HG02571 (cell line): ENCODE measurements around the gene CHPF.

ENCODE experiments used
- ATAC-seq: cut with Tn5 transposase; IDR thresholded peaks from one replicate; pipeline ENCODE4 v1.9.1; 2021; ENCODE audit warnings: mild to moderate bottlenecking, moderate library complexity; ENCODE audit not compliant: unreplicated experiment

CHPF gene

DNA sequence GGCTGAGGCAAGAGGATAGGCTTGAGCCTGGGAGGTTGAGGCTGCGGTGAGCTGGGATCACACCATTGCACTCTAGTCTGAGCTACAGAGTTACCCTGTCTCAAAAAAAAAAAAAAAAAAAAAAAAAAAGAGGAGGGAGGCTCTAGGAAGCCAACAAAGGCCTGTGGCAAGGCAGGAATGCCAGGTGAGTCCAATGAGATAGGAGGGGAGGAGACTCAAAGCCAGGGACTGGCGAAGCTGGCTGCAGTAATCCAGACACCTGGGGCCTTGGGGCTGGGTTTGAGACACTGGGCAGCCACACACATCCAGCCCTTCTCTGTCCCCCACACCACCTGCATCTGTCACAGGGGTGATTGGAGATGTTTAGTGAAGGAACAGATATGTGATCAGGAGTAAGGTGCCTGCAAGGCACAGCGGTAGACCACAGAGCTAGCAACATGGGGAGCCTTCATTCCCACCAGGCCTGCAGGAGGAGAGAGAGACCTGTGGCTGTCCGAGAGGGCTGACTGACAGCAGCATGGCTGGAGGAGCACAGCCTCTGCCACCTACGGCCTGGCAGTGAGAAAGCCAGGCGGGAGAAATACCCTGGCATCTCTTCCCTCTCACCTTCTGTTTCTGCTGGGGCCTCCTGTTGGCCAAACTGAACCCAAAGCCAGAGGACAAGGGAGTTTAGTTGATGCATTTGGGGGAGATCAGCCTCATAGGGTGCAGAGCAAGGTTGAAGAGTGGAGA is 9.5 kb downstream of the CHPF start:
- ATAC-seq = no peak

DNA sequence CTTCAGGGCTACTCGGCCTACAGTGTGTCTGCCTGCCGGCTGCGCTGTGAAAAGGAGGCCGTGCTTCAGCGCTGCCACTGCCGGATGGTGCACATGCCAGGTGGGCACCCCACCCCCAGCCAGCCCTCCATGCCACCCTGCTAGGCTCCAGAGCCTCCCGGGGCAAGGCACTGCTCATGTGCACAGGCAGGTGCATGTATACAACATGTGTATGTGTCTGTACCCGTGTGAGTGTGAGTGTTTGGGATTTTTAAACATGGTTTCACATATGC is 11.3 kb downstream of the CHPF start:
- ATAC-seq = no peak

DNA sequence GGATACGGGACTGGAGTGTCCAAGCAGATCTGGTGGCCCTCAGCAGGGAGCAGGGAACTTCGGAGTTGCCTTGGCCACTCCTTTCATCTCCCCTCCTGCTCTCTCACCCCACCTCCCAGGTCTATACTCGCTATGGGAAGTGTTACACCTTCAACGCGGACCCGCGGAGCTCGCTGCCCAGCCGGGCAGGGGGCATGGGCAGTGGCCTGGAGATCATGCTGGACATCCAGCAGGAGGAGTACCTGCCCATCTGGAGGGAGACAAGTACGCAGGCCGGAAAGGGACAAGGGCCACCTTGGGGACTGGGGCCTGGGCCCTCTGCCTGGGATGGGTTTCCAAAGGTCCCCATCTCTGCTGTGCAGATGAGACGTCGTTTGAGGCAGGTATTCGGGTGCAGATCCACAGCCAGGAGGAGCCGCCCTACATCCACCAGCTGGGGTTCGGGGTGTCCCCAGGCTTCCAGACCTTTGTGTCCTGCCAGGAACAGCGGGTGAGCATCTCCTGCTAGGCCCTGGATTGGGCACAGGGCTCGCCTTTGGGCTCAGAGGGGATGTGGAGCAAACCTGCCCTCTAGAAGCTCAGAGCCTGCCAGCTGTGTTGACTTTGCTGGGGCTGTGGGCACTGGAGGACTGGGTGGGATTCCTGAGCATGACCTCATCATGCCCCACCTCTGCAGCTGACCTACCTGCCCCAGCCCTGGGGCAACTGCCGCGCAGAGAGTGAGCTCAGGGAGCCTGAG is 11.8 kb downstream of the CHPF start:
- no peak for ATAC-seq

DNA sequence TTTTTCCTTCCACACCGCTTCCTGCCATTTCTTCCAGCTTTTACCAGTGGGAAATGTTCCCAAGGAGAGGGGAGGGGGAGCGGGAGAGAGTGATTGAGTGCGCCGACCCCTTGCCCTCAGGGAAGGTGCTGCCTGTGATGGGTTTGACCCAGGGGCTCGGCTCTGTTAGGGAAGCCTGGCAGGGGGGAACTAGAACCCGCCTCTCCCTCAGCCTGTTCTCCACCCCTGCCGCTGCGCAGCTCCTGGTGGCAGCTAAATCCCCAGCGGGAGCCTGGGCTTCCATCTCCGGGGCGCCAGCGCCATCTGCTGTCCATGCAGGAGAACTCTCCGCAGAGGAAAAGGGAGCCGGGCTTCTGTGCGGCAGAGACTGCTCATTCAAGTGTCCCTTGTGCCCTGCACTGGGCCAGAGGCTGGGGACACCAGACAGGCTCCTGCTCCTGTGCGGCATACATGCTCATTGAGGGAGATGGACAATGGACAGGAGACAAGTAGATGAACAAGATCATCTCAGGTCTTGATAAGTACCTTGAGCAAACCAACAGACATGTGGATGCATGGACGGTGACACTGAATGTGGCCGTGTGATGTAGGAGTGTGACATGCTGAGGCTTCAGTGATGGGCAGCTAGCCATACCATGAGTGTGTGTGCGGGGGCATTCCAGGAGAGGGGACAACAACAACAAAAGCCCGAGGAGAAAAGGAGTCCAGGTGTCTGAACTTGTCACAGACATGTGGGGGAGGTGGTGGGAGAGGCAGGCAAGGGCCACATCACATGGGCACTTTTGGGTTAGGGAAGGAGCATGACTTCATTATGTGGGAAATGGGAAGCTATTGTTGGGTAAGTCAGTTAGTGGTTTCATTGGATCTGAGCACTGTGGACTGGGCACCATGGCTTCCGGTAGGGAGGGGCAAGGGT is 13.3 kb downstream of the CHPF start:
- ATAC-seq = peak; percentile 68

DNA sequence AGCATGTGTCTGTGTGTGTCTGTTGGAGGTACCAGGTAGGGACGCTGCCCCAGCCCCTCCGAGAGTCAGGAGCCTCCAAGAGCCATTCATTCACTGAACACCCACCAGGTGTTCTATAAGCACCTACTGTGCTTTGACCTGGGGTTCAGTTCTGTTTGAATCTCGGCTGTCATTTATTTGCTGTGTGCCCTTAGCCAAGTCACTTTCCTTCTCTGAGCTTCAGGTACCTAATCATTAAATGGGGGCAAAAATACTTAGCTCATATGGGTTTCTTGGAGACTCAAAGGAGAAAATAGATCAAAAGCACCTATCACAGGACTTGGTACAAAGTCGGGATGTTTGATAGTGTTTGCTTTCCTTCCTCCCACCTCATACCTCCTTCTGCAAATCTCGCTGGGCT is 16.1 kb downstream of the CHPF start:
- no peak for ATAC-seq

DNA sequence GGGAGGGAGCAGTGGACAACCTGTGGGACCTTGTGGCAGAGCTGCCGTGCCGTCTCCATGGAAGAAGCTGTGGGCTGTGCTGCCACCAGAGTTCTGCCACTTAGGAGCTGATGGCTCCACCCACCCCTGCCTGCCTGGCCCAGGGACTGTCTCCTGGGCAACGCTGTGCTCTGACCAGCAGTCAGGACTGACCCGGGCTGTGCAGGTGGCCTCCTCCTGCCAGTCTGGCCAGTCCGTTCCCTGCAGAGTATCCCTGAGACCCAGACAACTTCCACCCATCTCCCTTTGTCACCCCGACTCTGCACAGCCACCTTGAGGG is 16.6 kb downstream of the CHPF start:
- no peak for ATAC-seq

DNA sequence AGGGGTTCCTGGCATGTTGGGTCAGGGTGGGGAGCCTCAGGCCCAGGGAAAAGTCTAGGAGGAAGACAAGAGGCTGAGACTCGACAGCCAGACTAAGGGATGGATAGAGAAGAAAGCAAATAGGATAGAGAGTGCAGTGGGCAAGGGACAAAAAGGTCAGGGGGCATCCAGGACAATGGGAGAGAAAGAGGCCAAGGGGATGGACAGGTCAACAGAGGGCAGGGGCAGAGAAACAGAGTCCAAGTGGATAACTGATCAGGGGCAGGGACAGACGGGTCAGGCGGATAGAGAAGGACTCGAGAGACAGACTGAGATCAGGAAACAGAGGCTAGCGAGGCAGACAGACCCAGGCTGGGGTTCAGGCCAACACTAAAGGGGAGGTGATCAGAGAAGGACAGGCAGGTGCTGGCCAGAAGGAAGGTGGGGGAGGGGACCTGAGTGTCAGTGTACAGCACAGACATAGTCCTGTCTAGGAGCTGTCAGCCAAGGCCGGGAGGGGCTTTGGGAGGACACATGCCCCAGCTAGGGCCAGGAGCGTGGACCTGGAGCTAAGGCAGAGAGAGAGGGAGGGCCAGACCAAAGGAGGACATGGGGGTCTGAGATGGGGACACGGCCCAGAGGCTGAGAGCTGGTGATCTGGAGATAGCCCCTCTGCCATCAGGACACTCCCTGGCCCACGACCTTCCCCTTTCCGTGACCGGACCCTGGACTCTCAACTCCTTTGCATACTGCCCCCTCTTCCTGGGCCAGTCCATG is 17.1 kb downstream of the CHPF start:
- no peak for ATAC-seq

DNA sequence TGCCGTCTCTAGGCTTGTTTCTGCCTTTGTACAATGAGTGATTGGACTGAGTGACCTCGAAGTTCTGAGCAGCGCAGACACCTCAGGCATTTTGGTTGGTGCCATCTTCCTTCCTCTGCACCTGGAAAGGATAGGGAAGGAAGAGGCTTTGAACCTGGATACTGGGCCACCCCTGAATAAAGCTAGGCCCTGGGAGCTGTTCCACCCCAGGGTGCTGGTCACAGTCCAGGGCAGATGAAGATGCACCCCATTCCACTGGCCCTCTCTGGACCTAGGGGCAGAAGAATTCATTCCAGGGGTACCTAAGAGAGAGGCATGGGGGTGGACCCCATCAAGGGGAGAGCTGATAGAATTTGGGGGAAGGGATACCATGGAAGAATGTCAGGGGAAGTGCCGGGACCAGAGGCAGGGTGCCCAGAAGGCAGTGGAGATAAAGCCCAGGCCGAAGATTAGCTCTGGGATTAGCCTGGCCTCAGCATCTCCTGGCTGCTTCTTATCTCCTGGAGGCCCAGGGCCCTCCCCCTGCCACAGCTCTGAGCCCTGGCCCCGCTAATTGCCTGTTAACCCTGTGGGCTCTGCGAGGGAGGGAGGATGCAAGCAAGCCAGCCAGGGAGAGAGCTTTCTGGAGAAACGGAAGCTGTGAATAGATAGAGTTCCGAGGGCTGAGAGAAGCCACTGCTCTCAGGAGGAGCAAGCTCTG is 17.9 kb downstream of the CHPF start:
- no peak for ATAC-seq

DNA sequence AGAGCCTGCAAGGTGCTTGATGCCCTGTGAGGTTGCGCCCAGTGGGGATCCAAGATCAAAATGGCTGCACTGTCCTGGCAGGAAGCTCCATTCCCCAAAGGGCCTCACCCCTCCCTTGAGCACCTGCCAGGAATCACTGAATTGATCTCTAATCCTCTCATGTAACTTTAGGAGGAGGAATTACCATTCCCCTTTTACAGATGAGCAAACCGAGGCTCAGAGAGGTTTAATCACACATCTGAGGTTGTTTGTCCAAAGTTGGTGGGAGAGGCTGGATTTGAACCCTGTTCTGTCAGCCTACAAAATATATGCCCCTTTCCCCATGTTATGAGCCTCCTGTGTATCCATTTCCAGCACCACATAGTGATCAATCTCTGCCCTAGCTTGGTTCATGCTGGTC is 18.8 kb downstream of the CHPF start:
- ATAC-seq = no peak

DNA sequence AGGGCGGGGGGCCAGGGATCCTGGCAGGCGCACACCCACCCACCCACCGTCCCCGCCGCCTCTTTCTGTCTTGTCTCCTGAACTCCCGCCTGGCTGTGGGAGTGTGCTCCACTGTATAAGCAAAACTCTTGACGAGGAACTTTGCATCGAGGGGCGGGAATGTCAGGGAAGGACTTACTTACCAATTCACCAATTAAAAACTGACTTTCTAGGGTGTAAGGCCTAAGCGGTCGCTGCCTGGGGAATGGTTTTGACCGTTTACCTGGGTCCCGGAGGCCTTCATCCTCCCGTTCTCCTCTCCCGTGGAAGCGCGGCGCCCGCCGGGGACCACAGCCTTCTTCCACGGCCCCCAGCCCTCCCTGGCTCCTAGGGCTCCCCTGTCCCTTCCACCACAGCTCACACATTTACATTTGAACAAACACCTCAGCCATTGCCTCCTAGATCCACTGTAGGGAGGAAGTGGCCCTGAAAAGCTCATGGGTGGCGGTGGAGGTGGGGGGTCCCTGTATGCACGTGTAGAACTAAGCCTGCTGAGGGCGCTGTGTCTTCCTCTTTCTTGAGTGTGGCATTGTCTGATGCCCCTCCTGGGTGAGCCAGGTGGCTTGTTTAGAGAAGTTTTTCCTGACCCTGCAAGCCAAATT is 20.5 kb downstream of the CHPF start:
- ATAC-seq = no peak

DNA sequence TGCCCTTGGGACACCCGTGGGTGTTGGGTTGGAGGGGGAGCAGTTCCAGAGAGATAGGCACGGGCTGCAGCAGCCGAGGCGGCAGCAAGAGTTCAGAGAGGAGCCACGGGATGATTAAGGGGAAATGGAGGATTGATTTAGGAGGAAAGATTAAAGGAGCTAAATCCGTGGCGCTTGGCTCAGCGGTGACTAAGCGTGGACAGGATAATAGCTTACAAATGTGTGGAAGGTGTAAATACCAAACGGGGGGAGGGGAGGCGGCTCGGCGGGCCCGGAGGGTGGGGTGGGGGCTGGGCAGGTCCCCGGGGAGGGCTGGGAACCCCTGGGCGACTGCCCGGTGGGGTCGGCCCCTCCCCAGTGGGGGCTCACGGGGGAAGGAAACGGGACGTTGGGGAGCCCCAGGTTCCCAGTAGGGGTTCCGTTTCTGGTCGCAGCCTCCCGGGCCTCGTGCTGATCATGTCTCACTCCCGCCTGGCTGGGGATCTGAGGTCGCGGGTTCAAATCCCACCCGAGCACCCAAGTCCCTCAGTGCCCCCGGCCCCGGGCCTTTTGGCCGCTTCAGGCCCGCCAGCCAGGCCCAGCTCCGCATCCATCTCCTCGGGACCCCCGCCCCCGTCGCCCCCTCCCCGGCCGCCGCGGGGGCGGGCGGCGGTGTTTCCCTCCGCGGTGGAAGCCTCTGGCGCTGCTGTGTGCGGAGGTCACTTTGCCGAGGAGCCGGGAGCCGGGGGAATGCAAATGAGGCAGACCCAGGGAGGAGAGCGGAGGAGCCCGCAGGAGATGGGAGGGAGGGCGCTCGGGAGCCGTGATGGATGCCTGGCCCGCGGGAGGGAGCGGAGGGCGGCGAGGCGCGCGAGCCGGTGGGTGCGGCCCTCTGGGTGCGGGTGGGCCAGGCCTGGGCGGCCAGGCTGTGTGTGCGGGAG is 21.2 kb downstream of the CHPF start:
- ATAC-seq = no peak

DNA sequence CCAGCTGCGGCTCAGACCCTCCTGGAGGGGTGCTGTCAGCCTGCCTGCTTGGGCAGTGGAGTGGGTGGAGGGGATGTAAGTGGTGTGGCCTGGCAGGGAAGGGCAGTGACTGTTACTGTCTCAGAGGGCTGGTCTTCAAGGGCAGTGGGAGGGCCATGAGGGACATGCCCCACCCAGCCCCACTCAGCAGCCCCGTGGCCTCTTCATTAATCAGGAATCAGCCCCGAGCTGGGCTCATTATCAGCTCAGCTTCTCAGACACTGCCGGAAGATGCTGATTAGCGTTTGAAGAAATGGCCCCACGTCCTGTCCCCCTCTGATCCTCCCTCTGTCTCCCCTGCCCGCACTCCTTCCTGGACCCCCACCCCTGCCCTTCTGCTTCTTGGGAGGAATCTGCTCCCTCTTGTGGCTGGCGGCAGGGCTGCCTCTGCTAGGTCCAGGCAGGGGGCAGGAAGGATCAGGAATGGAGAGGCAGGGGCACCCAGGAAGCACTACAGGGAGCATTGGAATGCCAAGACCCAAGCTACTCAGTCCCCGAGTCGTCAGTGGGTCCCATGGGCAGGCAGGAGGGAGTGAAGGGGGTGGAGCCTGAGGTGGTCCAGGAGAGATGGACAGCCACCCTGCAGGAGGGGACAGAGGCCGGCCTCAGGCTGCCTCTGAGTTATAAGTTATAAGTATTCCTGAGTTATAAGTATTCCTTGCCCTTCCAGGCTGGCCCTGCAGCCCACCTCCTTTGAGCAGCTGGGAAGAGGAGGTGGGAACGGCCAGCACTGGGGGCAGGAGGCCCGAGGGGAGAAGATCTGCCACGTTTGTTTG is 22.3 kb downstream of the CHPF start:
- ATAC-seq = no peak

DNA sequence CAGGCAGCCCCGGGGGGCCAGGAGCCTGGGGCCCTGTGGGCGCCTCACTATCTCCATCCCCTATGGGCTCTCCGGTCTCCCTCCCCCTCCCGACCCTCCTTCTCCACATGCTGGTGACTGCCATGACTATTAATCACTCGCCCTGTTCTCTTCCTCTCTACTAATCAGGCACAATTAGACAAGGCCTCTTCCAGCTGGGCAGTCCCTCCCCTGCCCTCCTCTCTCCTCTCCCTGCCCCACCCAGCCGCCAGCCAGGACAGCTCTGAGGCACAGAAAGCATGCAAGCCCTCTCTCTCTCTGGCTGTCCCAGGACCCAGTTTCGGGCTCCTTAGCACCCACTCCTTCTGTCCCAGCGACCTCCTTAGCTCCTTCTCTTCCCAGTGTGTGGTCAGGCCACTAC is 23.5 kb downstream of the CHPF start:
- no peak for ATAC-seq

DNA sequence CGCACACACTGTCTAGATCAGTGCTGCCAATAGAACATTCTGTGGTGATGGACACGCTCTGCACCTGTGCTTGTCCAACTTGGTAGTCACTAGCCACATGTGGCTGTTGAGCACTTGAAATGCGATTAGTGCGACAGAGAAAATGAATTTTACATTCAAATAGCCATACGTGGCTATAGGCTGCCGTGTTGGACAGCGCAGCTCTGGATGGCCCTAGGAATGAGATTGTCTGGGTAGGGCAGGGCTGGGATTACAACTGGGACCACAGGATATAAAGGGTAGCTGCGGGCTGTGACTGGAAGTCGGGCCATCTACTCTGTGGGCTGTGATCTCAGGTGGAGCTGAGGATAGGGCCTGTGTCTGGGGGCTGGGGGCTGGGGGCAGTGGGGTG is 24.1 kb downstream of the CHPF start:
- no peak for ATAC-seq

DNA sequence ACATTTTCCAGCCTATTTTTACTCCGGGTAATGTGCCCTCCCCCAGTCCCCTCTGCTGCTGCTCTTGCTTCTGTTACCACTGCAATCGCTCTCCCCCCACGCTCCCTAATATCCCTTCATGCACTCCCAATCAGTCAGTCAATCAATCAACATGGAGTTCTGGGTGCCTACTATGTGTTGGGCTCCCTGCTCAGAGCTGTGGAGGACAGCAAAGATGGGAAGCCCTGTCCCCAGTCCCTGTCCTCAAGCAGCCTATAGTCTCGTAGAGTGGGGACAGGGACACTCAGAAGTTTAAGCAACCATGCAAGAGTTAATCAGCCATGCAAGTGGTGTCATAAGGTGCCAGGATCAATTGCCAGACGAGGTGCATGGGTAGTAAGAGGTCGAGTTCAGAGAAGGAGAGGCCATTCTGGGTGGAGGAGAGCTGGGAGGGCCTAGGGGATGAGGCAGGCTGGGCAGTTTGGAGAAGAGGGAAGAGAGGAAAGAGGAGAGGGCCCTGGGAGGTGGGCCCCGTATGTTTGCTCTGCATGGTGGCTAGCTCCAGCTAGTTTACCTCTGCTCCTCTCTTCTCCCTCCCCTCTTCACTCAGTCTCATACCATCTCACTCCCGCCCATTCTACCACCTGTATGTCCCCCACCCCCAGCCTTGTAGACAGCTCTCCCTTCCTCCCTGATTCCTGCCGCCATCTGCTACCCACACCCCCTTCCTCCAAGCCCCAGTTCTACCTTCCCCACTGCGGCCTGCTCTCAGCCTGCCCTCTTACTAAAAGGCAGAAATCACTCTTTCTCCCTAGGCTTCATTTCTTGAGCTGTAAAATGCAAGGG is 25.4 kb downstream of the CHPF start:
- no peak for ATAC-seq

DNA sequence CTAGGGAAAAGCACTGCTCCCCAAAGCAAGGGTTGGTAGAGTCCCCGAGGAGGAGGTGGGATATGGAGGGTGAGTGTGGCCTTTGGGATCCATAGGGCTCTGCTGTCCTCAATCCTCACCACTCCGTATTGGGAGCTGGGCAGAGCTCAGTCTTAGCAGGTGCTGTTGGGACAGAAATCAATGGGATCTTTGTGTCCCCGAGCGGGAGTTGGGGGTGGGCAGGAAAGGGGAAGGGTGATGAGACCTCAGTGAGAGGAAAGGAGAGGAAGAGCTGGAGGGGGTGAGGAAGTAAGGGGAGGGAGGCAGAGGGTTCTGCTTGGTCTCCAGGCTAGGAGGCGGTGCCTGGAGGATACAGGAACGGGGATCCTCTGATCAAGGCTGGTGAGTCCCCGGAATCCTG is 26.7 kb downstream of the CHPF start:
- ATAC-seq = no peak

DNA sequence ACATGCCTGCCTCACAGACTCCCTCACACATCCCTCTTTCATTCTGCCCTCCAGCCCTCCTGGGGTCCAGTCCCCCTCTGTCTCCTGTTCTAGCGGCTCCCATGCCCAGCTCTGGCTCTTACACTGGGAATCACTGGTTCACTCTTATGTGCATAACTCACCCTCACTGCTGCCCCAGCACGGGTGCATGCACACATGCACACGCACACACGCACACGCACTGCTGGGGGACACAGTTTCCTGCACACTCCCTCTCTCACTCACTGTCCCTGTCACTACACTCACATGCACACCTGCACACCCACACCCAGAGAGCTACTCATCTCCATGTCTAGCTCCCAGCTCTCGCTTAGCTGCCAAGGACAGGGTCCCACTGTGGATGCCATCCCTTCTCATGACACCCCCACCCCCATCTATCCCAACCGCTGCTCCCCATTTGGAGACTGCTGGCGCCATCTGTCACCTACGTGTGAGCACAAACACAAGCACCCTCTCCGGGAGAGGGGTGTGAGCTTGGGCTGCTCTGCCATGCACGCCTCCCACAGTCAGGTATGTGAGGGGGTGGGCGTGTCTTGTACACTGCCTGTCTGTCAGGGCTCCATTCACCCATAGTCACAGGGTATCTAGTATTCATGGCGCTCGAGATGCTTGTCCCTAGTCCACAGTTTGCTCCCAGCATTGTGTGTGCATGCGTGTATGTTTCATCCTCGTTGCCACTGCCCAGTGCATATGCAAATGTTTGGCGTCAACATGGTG is 27.6 kb downstream of the CHPF start:
- ATAC-seq = no peak
